GM10248 (cell line): ENCODE measurements around the gene CRYL1.

Experiments used
- CTCF ChIA-PET: fragments of 300-600 bp; sonication (Branson Sonifier 250); formaldehyde crosslinking; extraction: SDS; loops from one replicate; lab custom pipeline; 2021; ENCODE audit warnings: antibody characterized with exemption; lab: Yijun Ruan, JAX
- POLR2A ChIA-PET: fragments of 350-650 bp; sonication (Branson Sonifier 250); formaldehyde crosslinking; extraction: SDS; loops from one replicate; lab custom pipeline; 2020; ENCODE audit warnings: antibody characterized with exemption; lab: Yijun Ruan, JAX
- DNase-seq: peaks from one replicate; pipeline ENCODE4 v3.0.0; 2012; ENCODE audit errors: extremely low spot score
- TF ChIP-seq, protein P1 (sequence below): IDR thresholded peaks from 2 replicates; pipeline ENCODE4 v1.5.1; 2012; ENCODE audit warnings: mild to moderate bottlenecking, low read depth; ENCODE audit errors: extremely low read depth, missing control alignments, control extremely low read depth

CRYL1 gene

DNA sequence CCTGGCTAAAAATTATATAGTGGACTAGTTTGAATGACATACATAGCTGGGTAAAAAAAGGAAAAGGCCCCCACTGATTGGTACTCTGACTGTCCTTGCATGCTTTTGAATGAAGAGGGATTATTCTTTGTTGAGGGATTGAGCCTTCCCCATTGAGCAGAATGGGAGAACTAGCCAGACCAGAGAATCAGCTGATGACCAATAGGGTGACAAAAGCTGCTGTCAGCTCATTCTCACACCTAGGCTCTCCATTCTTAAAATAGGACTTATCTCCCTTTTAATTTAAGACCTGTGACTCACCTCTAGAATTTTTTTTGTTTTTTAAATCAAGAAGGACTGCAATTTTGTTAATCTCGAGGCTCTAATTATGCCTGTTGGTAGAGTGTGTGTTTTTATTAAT lies 79.3 kb downstream of the CRYL1 start:
- ChIA-PET POLR2A (interaction anchor here (0.5 kb wide), 1 partner anchor 34 kb away, joined by 5 read pairs; no protein-coding TSS in a partner anchor), CTCF (no interaction called here)
- TF ChIP-seq, protein P1, sequence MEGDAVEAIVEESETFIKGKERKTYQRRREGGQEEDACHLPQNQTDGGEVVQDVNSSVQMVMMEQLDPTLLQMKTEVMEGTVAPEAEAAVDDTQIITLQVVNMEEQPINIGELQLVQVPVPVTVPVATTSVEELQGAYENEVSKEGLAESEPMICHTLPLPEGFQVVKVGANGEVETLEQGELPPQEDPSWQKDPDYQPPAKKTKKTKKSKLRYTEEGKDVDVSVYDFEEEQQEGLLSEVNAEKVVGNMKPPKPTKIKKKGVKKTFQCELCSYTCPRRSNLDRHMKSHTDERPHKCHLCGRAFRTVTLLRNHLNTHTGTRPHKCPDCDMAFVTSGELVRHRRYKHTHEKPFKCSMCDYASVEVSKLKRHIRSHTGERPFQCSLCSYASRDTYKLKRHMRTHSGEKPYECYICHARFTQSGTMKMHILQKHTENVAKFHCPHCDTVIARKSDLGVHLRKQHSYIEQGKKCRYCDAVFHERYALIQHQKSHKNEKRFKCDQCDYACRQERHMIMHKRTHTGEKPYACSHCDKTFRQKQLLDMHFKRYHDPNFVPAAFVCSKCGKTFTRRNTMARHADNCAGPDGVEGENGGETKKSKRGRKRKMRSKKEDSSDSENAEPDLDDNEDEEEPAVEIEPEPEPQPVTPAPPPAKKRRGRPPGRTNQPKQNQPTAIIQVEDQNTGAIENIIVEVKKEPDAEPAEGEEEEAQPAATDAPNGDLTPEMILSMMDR, result no peak
- no peak for DNase-seq

DNA sequence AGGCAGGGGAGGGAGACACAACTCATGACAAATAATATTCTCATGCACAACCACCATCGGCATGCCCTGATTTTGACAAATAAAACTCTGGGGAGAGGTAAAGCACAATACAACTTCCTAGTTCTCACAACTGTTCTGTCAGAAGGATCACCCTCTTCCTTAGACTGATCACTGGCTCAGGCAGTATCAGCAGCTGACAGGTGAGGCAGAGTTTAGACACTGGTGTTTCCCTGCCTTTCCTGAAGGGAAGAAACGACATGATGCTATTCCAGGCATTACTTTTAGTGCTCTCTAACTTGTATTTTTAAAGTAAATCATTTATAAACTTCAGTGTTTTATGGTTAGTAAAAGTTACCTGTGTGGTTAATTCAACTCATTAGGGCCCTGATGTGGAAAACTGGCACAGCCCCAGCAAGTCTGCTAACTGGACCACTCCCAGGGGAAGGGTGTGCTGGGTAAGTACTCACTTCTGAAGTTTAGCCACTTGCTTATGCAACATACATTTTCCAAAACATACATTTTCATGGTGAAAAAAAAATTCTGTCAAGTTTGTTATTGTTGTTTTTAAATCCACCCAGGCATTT lies 82.8 kb downstream of the CRYL1 start:
- TF ChIP-seq, protein P1, result no peak
- POLR2A ChIA-PET, result no interaction called here
- DNase-seq, result no peak
- CTCF ChIA-PET, result interaction anchor here (1.3 kb wide), 1 partner anchor 17 kb away, joined by 3 read pairs; no protein-coding TSS in a partner anchor

DNA sequence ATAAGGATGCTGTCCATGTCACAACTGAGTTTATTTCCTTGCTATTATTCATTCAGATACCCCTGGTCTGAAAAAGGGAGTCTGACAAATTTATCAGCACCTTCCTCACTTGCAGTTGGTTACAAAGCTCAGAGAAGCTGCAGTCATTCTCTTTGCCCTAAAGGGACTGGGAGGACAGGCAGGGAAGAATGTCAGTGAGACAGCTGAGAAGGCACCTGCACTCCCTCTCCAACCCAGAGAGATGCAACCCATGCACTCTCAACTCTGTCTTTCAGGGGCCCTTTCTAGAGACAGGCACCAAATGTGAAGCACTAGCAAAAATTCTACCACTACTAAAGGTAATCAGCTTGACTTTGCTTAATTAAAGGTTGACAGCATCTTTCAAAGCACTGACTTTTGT lies 83.3 kb downstream of the CRYL1 start:
- POLR2A ChIA-PET, result no interaction called here
- TF ChIP-seq, protein P1, result no peak
- no peak for DNase-seq
- CTCF ChIA-PET, result interaction anchor here (1.1 to 1.3 kb wide), 2 partner anchors 16 to 20 kb away, joined by 3 to 4 read pairs; no protein-coding TSS in a partner anchor

- DNase-seq, result no peak
- ChIA-PET CTCF (interaction anchor here (1.1 to 1.3 kb wide), 2 partner anchors 16 to 21 kb away, joined by 3 to 4 read pairs; no protein-coding TSS in a partner anchor), POLR2A (no interaction called here)
- TF ChIP-seq, protein P1, result no peak
These were observed 83.8 kb downstream of the CRYL1 start for GRCh38 chr13:20441879-20442278.

DNA sequence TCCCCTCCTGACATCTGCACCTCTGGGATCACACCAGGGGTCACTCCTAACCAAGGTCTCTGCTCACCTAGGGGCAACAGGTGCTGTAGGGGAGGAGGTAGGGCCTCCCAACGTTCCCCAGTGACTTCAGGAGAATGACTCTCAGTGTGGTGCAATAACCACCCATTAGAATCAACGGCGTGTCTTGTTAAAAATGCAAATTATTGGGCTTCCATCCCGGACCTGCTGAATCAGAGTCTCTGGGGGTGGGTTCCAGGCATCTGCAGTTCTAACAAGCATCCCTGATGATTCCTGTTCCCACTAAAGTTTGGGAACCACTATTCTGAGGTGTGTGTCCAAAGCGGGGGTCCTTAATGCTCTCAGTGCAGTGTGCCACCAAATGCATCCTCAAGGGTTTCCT lies 84.6 kb downstream of the CRYL1 start:
- TF ChIP-seq, protein P1, result no peak
- ChIA-PET POLR2A (no interaction called here), CTCF (interaction anchor here (1.1 kb wide), 1 partner anchor 21 kb away, joined by 4 read pairs; no protein-coding TSS in a partner anchor)
- DNase-seq, result no peak

GRCh38 chr13:20439261-20439660 lies 86.4 kb downstream of the CRYL1 start:
- no peak for DNase-seq
- TF ChIP-seq, protein P1, result no peak
- ChIA-PET CTCF (no interaction called here), POLR2A (no interaction called here)
